ENCODE measurements around the gene RUNX3.

DNA sequence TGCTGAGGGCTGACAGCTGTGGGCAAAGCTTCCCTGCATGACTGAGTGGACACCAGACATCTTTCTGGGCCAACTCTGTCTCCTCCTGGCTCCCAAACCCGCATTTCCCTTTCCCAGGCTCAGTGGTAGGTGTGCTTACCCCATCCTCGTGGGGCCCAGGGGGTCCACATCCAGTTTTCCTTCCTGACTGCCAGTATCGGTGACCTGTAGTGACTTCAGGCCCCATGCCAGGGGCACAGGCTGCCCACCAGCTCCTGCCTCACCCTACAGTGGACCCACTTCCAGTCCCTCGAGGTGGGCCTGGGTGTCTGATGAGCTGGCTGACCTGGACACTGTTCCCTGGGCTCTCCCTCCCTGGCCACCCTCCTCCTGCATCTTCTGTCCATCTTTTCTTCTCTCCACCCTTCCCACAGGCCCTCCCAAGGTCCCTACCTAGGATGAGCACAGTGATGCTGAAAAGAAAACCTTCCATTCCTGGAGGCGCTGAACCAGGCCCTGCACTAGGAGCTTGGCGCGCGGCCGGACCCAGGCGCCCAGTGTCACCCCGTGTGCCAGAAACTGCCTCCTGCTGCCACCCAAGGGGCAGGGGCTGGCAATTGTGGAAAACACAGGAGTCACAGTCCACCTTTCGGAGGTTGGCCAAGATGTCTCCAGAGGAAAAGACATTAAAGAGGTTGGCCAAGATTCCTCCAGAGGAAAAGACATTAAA lies 67.1 kb downstream of the RUNX3 start:
- TF ChIP-seq EZH2 (IDR thresholded peaks at IDR 0.05; ENCODE audit: low read length, unreplicated experiment), result no peak
- TF ChIP-seq, protein P1, sequence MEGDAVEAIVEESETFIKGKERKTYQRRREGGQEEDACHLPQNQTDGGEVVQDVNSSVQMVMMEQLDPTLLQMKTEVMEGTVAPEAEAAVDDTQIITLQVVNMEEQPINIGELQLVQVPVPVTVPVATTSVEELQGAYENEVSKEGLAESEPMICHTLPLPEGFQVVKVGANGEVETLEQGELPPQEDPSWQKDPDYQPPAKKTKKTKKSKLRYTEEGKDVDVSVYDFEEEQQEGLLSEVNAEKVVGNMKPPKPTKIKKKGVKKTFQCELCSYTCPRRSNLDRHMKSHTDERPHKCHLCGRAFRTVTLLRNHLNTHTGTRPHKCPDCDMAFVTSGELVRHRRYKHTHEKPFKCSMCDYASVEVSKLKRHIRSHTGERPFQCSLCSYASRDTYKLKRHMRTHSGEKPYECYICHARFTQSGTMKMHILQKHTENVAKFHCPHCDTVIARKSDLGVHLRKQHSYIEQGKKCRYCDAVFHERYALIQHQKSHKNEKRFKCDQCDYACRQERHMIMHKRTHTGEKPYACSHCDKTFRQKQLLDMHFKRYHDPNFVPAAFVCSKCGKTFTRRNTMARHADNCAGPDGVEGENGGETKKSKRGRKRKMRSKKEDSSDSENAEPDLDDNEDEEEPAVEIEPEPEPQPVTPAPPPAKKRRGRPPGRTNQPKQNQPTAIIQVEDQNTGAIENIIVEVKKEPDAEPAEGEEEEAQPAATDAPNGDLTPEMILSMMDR (conservative IDR thresholded peaks at IDR 0.05; ENCODE audit: low read depth, low read length), result no peak
